Activated T-cell treated with anti-CD3 and anti-CD28 coated beads, Interleukin-2, amount 50 U/mL, for 24 hours (primary cell): Measurements from ENCODE around the gene ADIPOR2.
"Not testable (repeated sequence)": the region's sequence is repeated elsewhere in the genome, so short reads cannot be mapped to it uniquely, and the experiment has no call there.

Source experiments
- DNase-seq: peaks from one replicate; pipeline ENCODE4 v3.0.0-alpha.2; 2020
- H3K27ac Mint-ChIP-seq: 2 replicates; pipeline ENCODE4 v1.8.0; 2020; ENCODE audit warnings: mild to moderate bottlenecking, mixed read lengths
- H3K27me3 Mint-ChIP-seq: 2 replicates; pipeline ENCODE4 v1.8.0; 2020; ENCODE audit warnings: mixed read lengths
- H3K36me3 Mint-ChIP-seq: 2 replicates; pipeline ENCODE4 v1.8.0; 2020; ENCODE audit warnings: low read depth, mixed read lengths
- H3K4me1 Mint-ChIP-seq: 2 replicates; pipeline ENCODE4 v1.8.0; 2020; ENCODE audit warnings: low read depth, mixed read lengths
- H3K4me3 Mint-ChIP-seq: 2 replicates; pipeline ENCODE4 v1.8.0; 2020; ENCODE audit warnings: mild to moderate bottlenecking, moderate library complexity, mixed read lengths
- H3K9me3 Mint-ChIP-seq: 2 replicates; pipeline ENCODE4 v1.8.0; 2020; ENCODE audit warnings: mixed read lengths

Gene ADIPOR2

GRCh38 chr12:1726753-1727152 lies 35.9 kb downstream of the ADIPOR2 start:
- Mint-ChIP-seq H3K9me3 (peaks cover 3% of the 10 kb centered on the region), H3K27me3 (no peaks in the 10 kb centered on the region), H3K4me3 (no peak overlapping the region), H3K4me1 (peaks cover 27% of the 10 kb centered on the region), H3K27ac (no peak overlapping the region), H3K36me3 (peaks cover 57% of the 10 kb centered on the region)
- no peak for DNase-seq

- Mint-ChIP-seq H3K27ac (no peak overlapping the region), H3K9me3 (peaks cover 3% of the 10 kb centered on the region), H3K36me3 (peaks cover 57% of the 10 kb centered on the region), H3K27me3 (no peaks in the 10 kb centered on the region), H3K4me1 (peaks cover 32% of the 10 kb centered on the region), H3K4me3 (no peak overlapping the region)
- no peak for DNase-seq
These were observed 38.0 kb downstream of the ADIPOR2 start for GRCh38 chr12:1728824-1729223.

- no peak overlapping the region for H3K27ac Mint-ChIP-seq
- H3K9me3 Mint-ChIP-seq, result no peaks in the 10 kb centered on the region
- DNase-seq, result no peak
- H3K4me1 Mint-ChIP-seq, result peaks cover 36% of the 10 kb centered on the region
- no peaks in the 10 kb centered on the region for H3K27me3 Mint-ChIP-seq
- H3K4me3 Mint-ChIP-seq, result no peak overlapping the region
- peaks cover 43% of the 10 kb centered on the region for H3K36me3 Mint-ChIP-seq
These were observed 40.3 kb downstream of the ADIPOR2 start for GRCh38 chr12:1731019-1731687.

- not testable (repeated sequence) for H3K9me3 Mint-ChIP-seq, DNase-seq, H3K4me3 Mint-ChIP-seq, H3K27me3 Mint-ChIP-seq, H3K27ac Mint-ChIP-seq
- H3K36me3 Mint-ChIP-seq, result peaks cover 40% of the 10 kb centered on the region
- peaks cover 36% of the 10 kb centered on the region for H3K4me1 Mint-ChIP-seq
These were observed 40.8 kb downstream of the ADIPOR2 start for GRCh38 chr12:1731688-1732078.

- peaks cover 36% of the 10 kb centered on the region for H3K36me3 Mint-ChIP-seq
- no peaks in the 10 kb centered on the region for H3K9me3 Mint-ChIP-seq
- H3K4me3 Mint-ChIP-seq, result no peak overlapping the region
- H3K27me3 Mint-ChIP-seq, result no peaks in the 10 kb centered on the region
- DNase-seq, result no peak
- no peak overlapping the region for H3K27ac Mint-ChIP-seq
- H3K4me1 Mint-ChIP-seq, result peaks cover 40% of the 10 kb centered on the region
These were observed 42.0 kb downstream of the ADIPOR2 start for GRCh38 chr12:1732914-1733313.

- H3K4me3 Mint-ChIP-seq, H3K27ac Mint-ChIP-seq, H3K9me3 Mint-ChIP-seq, DNase-seq, H3K27me3 Mint-ChIP-seq: not testable (repeated sequence)
- H3K36me3 Mint-ChIP-seq, result peaks cover 33% of the 10 kb centered on the region
- peaks cover 43% of the 10 kb centered on the region for H3K4me1 Mint-ChIP-seq
These were observed 42.8 kb downstream of the ADIPOR2 start for GRCh38 chr12:1733712-1734111.

- Mint-ChIP-seq H3K27me3 (no peaks in the 10 kb centered on the region), H3K9me3 (no peaks in the 10 kb centered on the region), H3K4me1 (peaks cover 58% of the 10 kb centered on the region), H3K36me3 (peaks cover 19% of the 10 kb centered on the region), H3K27ac (no peak overlapping the region), H3K4me3 (no peak overlapping the region)
- no peak for DNase-seq
These were observed 46.9 kb downstream of the ADIPOR2 start for GRCh38 chr12:1737652-1738286.

- no peaks in the 10 kb centered on the region for H3K9me3 Mint-ChIP-seq
- H3K4me1 Mint-ChIP-seq, result peaks cover 54% of the 10 kb centered on the region
- no peak for DNase-seq
- H3K27ac Mint-ChIP-seq, result no peak overlapping the region
- H3K4me3 Mint-ChIP-seq, result no peak overlapping the region
- no peaks in the 10 kb centered on the region for H3K27me3 Mint-ChIP-seq
- peaks cover 24% of the 10 kb centered on the region for H3K36me3 Mint-ChIP-seq
These were observed 47.6 kb downstream of the ADIPOR2 start for GRCh38 chr12:1738446-1738845.

- Mint-ChIP-seq H3K27me3 (no peaks in the 10 kb centered on the region), H3K27ac (no peak overlapping the region), H3K4me3 (no peak overlapping the region), H3K36me3 (peaks cover 28% of the 10 kb centered on the region), H3K9me3 (no peaks in the 10 kb centered on the region), H3K4me1 (peaks cover 53% of the 10 kb centered on the region)
- no peak for DNase-seq
These were observed 48.5 kb downstream of the ADIPOR2 start for GRCh38 chr12:1739368-1739767.

GRCh38 chr12:1740161-1740948 lies 49.5 kb downstream of the ADIPOR2 start:
- DNase-seq, result no peak
- no peak overlapping the region for H3K4me3 Mint-ChIP-seq
- peaks cover 49% of the 10 kb centered on the region for H3K4me1 Mint-ChIP-seq
- no peak overlapping the region for H3K27ac Mint-ChIP-seq
- H3K9me3 Mint-ChIP-seq, result peaks cover under 1% of the 10 kb centered on the region
- H3K27me3 Mint-ChIP-seq, result no peaks in the 10 kb centered on the region
- H3K36me3 Mint-ChIP-seq, result peaks cover 35% of the 10 kb centered on the region

- H3K27me3 Mint-ChIP-seq, result no peaks in the 10 kb centered on the region
- no peak for DNase-seq
- peaks cover 42% of the 10 kb centered on the region for H3K36me3 Mint-ChIP-seq
- H3K9me3 Mint-ChIP-seq, result peaks cover 8% of the 10 kb centered on the region
- no peak overlapping the region for H3K27ac Mint-ChIP-seq
- no peak overlapping the region for H3K4me3 Mint-ChIP-seq
- H3K4me1 Mint-ChIP-seq, result peaks cover 44% of the 10 kb centered on the region
These were observed 50.5 kb downstream of the ADIPOR2 start for GRCh38 chr12:1741154-1741949.

GRCh38 chr12:1744932-1745331 lies 54.1 kb downstream of the ADIPOR2 start:
- Mint-ChIP-seq H3K4me1 (peaks cover 26% of the 10 kb centered on the region), H3K4me3 (no peak overlapping the region), H3K9me3 (peaks cover 19% of the 10 kb centered on the region), H3K27ac (no peak overlapping the region), H3K27me3 (no peaks in the 10 kb centered on the region), H3K36me3 (peaks cover 68% of the 10 kb centered on the region)
- no peak for DNase-seq

GRCh38 chr12:1747609-1748008 lies 56.7 kb downstream of the ADIPOR2 start:
- Mint-ChIP-seq H3K9me3 (peaks cover 19% of the 10 kb centered on the region), H3K27ac (no peak overlapping the region), H3K4me1 (peaks cover 16% of the 10 kb centered on the region), H3K36me3 (peaks cover 66% of the 10 kb centered on the region), H3K4me3 (no peak overlapping the region), H3K27me3 (no peaks in the 10 kb centered on the region)
- DNase-seq, result no peak

GRCh38 chr12:1749019-1749418 lies 58.1 kb downstream of the ADIPOR2 start:
- H3K9me3 Mint-ChIP-seq, result peaks cover 19% of the 10 kb centered on the region
- no peak overlapping the region for H3K4me3 Mint-ChIP-seq
- DNase-seq, result no peak
- peaks cover 16% of the 10 kb centered on the region for H3K4me1 Mint-ChIP-seq
- peaks cover 56% of the 10 kb centered on the region for H3K36me3 Mint-ChIP-seq
- no peaks in the 10 kb centered on the region for H3K27me3 Mint-ChIP-seq
- H3K27ac Mint-ChIP-seq, result no peak overlapping the region
